ENCODE results near the gene PCBP4. TPM values are rescaled to one million over a fixed set of nuclear protein-coding genes. Genes with fewer than 3 reads are reported as not detected.

PCBP4 gene
- total and polyA plus RNA-seq, 9 donors = 48.0 to 91.3 (median 71.4) TPM

GRCh38 chr3:51984269-51984647, 17.0 kb upstream of the PCBP4 start:
- H3K27ac ChIP-seq (ENCODE audit: low read length) = peak overlapping the region; percentile 20
- H3K4me1 ChIP-seq (ENCODE audit: control insufficient read depth, insufficient read depth, low read length) = peaks cover 23% of the 10 kb centered on the region
- no peaks in the 10 kb centered on the region for H3K9me3 ChIP-seq (replicated peaks; ENCODE audit: control insufficient read depth, low read depth, low read length)
- H3K36me3 ChIP-seq (ENCODE audit: control insufficient read depth, insufficient read depth, low read length) = peaks cover 17% of the 10 kb centered on the region
- no peak for DNase-seq
- no peak overlapping the region for H3K4me3 ChIP-seq (ENCODE audit: low read length)
- H3K27me3 ChIP-seq (ENCODE audit: control insufficient read depth, insufficient read depth, low read length) = no peaks in the 10 kb centered on the region

- Histone ChIP-seq H3K27ac (ENCODE audit: low read length) (peak overlapping the region; percentile 98), H3K4me1 (ENCODE audit: control insufficient read depth, insufficient read depth, low read length) (peaks cover 20% of the 10 kb centered on the region), H3K4me3 (ENCODE audit: low read length) (peak overlapping the region; percentile 69), H3K9me3 (replicated peaks; ENCODE audit: control insufficient read depth, low read depth, low read length) (no peaks in the 10 kb centered on the region), H3K36me3 (ENCODE audit: control insufficient read depth, insufficient read depth, low read length) (peaks cover 17% of the 10 kb centered on the region), H3K27me3 (ENCODE audit: control insufficient read depth, insufficient read depth, low read length) (no peaks in the 10 kb centered on the region)
- WGBS (ENCODE audit: insufficient coverage) = 67% methylated on average over 20 of the region's 22 CpGs
- no peak for DNase-seq
Observed at GRCh38 chr3:51983578-51984268, 16.5 kb upstream of the PCBP4 start.

GRCh38 chr3:51982838-51983577, 15.8 kb upstream of the PCBP4 start, which contains the start of gene ACY1:
Gene ACY1, plus strand, starts transcription at chr3:51983535. Its CDS starts 530 bp downstream, at chr3:51984065.
- Histone ChIP-seq H3K27ac (ENCODE audit: low read length) (peak within 1 kb of the TSS; percentile 98), H3K9me3 (replicated peaks; ENCODE audit: control insufficient read depth, low read depth, low read length) (no peaks in the 10 kb centered on the region), H3K27me3 (ENCODE audit: control insufficient read depth, insufficient read depth, low read length) (no peaks in the 10 kb centered on the region), H3K4me1 (ENCODE audit: control insufficient read depth, insufficient read depth, low read length) (peaks cover 20% of the 10 kb centered on the region), H3K36me3 (ENCODE audit: control insufficient read depth, insufficient read depth, low read length) (peaks cover 17% of the 10 kb centered on the region), H3K4me3 (ENCODE audit: low read length) (peak within 1 kb of the TSS; percentile 69)
- under 1% methylated on average over 63 of the region's 68 CpGs for WGBS (ENCODE audit: insufficient coverage)
- DNase-seq = peak; percentile 95

GRCh38 chr3:51982352-51982837, 15.1 kb upstream of the PCBP4 start:
- H3K9me3 ChIP-seq (replicated peaks; ENCODE audit: control insufficient read depth, low read depth, low read length) = no peaks in the 10 kb centered on the region
- peaks cover 20% of the 10 kb centered on the region for H3K4me1 ChIP-seq (ENCODE audit: control insufficient read depth, insufficient read depth, low read length)
- WGBS (ENCODE audit: insufficient coverage) = 0% methylated on average over 3 of the region's 4 CpGs
- H3K27me3 ChIP-seq (ENCODE audit: control insufficient read depth, insufficient read depth, low read length) = no peaks in the 10 kb centered on the region
- peaks cover 16% of the 10 kb centered on the region for H3K36me3 ChIP-seq (ENCODE audit: control insufficient read depth, insufficient read depth, low read length)
- H3K4me3 ChIP-seq (ENCODE audit: low read length) = peak overlapping the region; percentile 69
- H3K27ac ChIP-seq (ENCODE audit: low read length) = peak overlapping the region; percentile 98
- DNase-seq = peak; percentile 48

- Histone ChIP-seq H3K36me3 (ENCODE audit: control insufficient read depth, insufficient read depth, low read length) (peaks cover 5% of the 10 kb centered on the region), H3K9me3 (replicated peaks; ENCODE audit: control insufficient read depth, low read depth, low read length) (no peaks in the 10 kb centered on the region)
- 96% methylated on average over 5 of the region's 10 CpGs for WGBS (ENCODE audit: insufficient coverage)
Observed at GRCh38 chr3:51980253-51980652, 13.0 kb upstream of the PCBP4 start.

GRCh38 chr3:51978143-51978502, 10.9 kb upstream of the PCBP4 start:
- Histone ChIP-seq H3K36me3 (ENCODE audit: control insufficient read depth, insufficient read depth, low read length) (peaks cover 5% of the 10 kb centered on the region), H3K9me3 (replicated peaks; ENCODE audit: control insufficient read depth, low read depth, low read length) (no peaks in the 10 kb centered on the region), H3K4me3 (ENCODE audit: low read length) (no peak overlapping the region), H3K27me3 (ENCODE audit: control insufficient read depth, insufficient read depth, low read length) (no peaks in the 10 kb centered on the region), H3K27ac (ENCODE audit: low read length) (no peak overlapping the region), H3K4me1 (ENCODE audit: control insufficient read depth, insufficient read depth, low read length) (peaks cover 35% of the 10 kb centered on the region)
- no peak for DNase-seq
- WGBS (ENCODE audit: insufficient coverage) = 60% methylated on average over 1 of the region's 4 CpGs

More at GRCh38 chr3:51980253-51980652, 13.0 kb upstream of the PCBP4 start:
- Histone ChIP-seq H3K27ac (ENCODE audit: low read length) (no peak overlapping the region), H3K4me1 (ENCODE audit: control insufficient read depth, insufficient read depth, low read length) (peaks cover 30% of the 10 kb centered on the region), H3K27me3 (ENCODE audit: control insufficient read depth, insufficient read depth, low read length) (no peaks in the 10 kb centered on the region), H3K4me3 (ENCODE audit: low read length) (no peak overlapping the region)
- no peak for DNase-seq

GRCh38 chr3:51977446-51978142, 10.3 kb upstream of the PCBP4 start:
- 93% methylated on average over 5 of the region's 9 CpGs for WGBS (ENCODE audit: insufficient coverage)
- no peak overlapping the region for H3K27ac ChIP-seq (ENCODE audit: low read length)
- H3K27me3 ChIP-seq (ENCODE audit: control insufficient read depth, insufficient read depth, low read length) = no peaks in the 10 kb centered on the region
- DNase-seq = no peak
- peaks cover 5% of the 10 kb centered on the region for H3K36me3 ChIP-seq (ENCODE audit: control insufficient read depth, insufficient read depth, low read length)
- no peak overlapping the region for H3K4me3 ChIP-seq (ENCODE audit: low read length)
- H3K4me1 ChIP-seq (ENCODE audit: control insufficient read depth, insufficient read depth, low read length) = peaks cover 31% of the 10 kb centered on the region
- H3K9me3 ChIP-seq (replicated peaks; ENCODE audit: control insufficient read depth, low read depth, low read length) = no peaks in the 10 kb centered on the region

- H3K4me1 ChIP-seq (ENCODE audit: control insufficient read depth, insufficient read depth, low read length) = peaks cover 27% of the 10 kb centered on the region
- WGBS (ENCODE audit: insufficient coverage) = 17% methylated on average over 36 of the region's 46 CpGs
- H3K4me3 ChIP-seq (ENCODE audit: low read length) = peak overlapping the region; percentile 70
- peaks cover 8% of the 10 kb centered on the region for H3K36me3 ChIP-seq (ENCODE audit: control insufficient read depth, insufficient read depth, low read length)
- DNase-seq = peak; percentile 82
- H3K27me3 ChIP-seq (ENCODE audit: control insufficient read depth, insufficient read depth, low read length) = no peaks in the 10 kb centered on the region
- no peaks in the 10 kb centered on the region for H3K9me3 ChIP-seq (replicated peaks; ENCODE audit: control insufficient read depth, low read depth, low read length)
- H3K27ac ChIP-seq (ENCODE audit: low read length) = no peak overlapping the region
Observed at GRCh38 chr3:51975852-51976549, 8.7 kb upstream of the PCBP4 start.

GRCh38 chr3:51974963-51975851, 8.0 kb upstream of the PCBP4 start, which contains the start of gene ABHD14A:
Gene ABHD14A, plus strand, starts transcription at chr3:51975064. Its CDS starts 72 bp downstream, at chr3:51975136.
- under 1% methylated on average over 60 of the region's 63 CpGs for WGBS (ENCODE audit: insufficient coverage)
- Histone ChIP-seq H3K27me3 (ENCODE audit: control insufficient read depth, insufficient read depth, low read length) (no peaks in the 10 kb centered on the region), H3K4me3 (ENCODE audit: low read length) (peak within 1 kb of the TSS; percentile 97), H3K9me3 (replicated peaks; ENCODE audit: control insufficient read depth, low read depth, low read length) (no peaks in the 10 kb centered on the region), H3K36me3 (ENCODE audit: control insufficient read depth, insufficient read depth, low read length) (peaks cover 4% of the 10 kb centered on the region), H3K4me1 (ENCODE audit: control insufficient read depth, insufficient read depth, low read length) (peaks cover 27% of the 10 kb centered on the region), H3K27ac (ENCODE audit: low read length) (peak within 1 kb of the TSS; percentile 95)
- DNase-seq = peak; percentile 91

Data from muscle of leg (tissue), 11 donors.